GM12878 (cell line): Measurements from ENCODE around the gene FGD3. TPM values are rescaled to one million over a fixed set of nuclear protein-coding genes. Genes with fewer than 3 reads are reported as not detected.

ENCODE experiments used
- BCLAF1 ChIP-seq: fragments of 450-650 bp; IDR thresholded peaks from 2 replicates; pipeline ENCODE4 v1.6.1; 2017; ENCODE audit warnings: antibody characterized with exemption, mild to moderate bottlenecking, moderate library complexity
- EED ChIP-seq: sonication (generic); IDR thresholded peaks from 2 replicates; pipeline ENCODE4 v1.6.1; 2016; ENCODE audit warnings: antibody characterized with exemption, low read depth
- ETV6 ChIP-seq, 2 experiments: fragments of 450-650 bp in 1 of 2; IDR thresholded peaks in 1 of 2; conservative IDR thresholded peaks in 1 of 2; 2 replicates each; pipeline ENCODE4 v1.6.1; 2014; ENCODE audit warnings: antibody characterized with exemption in 1 of 2, borderline replicate concordance in 1 of 2, low read depth in 1 of 2, mild to moderate bottlenecking in 1 of 2, moderate library complexity in 1 of 2
- MEF2B ChIP-seq: fragments of 450-650 bp; IDR thresholded peaks from 2 replicates; pipeline ENCODE4 v1.6.1; 2018; ENCODE audit warnings: mild to moderate bottlenecking, moderate library complexity; ENCODE audit not compliant: partially characterized antibody, poor library complexity, severe bottlenecking
- NR2F1 ChIP-seq: fragments of 450-650 bp; conservative IDR thresholded peaks from 2 replicates; pipeline ENCODE4 v1.6.1; 2017; ENCODE audit warnings: mild to moderate bottlenecking
- PAX8 ChIP-seq: fragments of 450-650 bp; IDR thresholded peaks from 2 replicates; pipeline ENCODE4 v1.6.1; 2017; ENCODE audit warnings: mild to moderate bottlenecking, moderate library complexity
- PKNOX1 ChIP-seq: fragments of 450-650 bp; IDR thresholded peaks from 2 replicates; pipeline ENCODE4 v1.6.1; 2016; ENCODE audit warnings: mild to moderate bottlenecking
- PML ChIP-seq: IDR thresholded peaks from 2 replicates; pipeline ENCODE4 v1.6.1; 2012; ENCODE audit warnings: low read length, inconsistent platforms
- RCOR1 ChIP-seq: conservative IDR thresholded peaks from 2 replicates; pipeline ENCODE4 v1.6.1; 2012; ENCODE audit warnings: low read depth, low read length, improper control_type of control experiment
- RELA ChIP-seq: fragments of 450-650 bp; IDR thresholded peaks from 2 replicates; pipeline ENCODE4 v1.8.0; 2014; ENCODE audit warnings: borderline replicate concordance; ENCODE audit not compliant: partially characterized antibody
- SMC3 ChIP-seq: IDR thresholded peaks from 2 replicates; pipeline ENCODE4 v1.6.1; 2011; ENCODE audit warnings: low read length, improper control_type of control experiment, borderline replicate concordance
- SUPT20H ChIP-seq: IDR thresholded peaks from 2 replicates; pipeline ENCODE4 v1.6.1; 2011; ENCODE audit warnings: low read depth, mild to moderate bottlenecking, low read length, moderate library complexity, borderline replicate concordance; ENCODE audit not compliant: control insufficient read depth
- TARDBP ChIP-seq: IDR thresholded peaks from 2 replicates; pipeline ENCODE4 v1.6.1; 2016; ENCODE audit warnings: borderline replicate concordance
- WRNIP1 ChIP-seq: IDR thresholded peaks from 2 replicates; pipeline ENCODE4 v1.6.1; 2011; ENCODE audit warnings: low read depth, low read length, improper control_type of control experiment, borderline replicate concordance
- ZBTB4 ChIP-seq: fragments of 450-650 bp; formaldehyde crosslinking; IDR thresholded peaks from 2 replicates; pipeline ENCODE4 v1.4.0; 2022; ENCODE audit warnings: mild to moderate bottlenecking, moderate library complexity
- ZNF207 ChIP-seq: fragments of 450-650 bp; IDR thresholded peaks from 2 replicates; pipeline ENCODE4 v1.6.1; 2014; ENCODE audit warnings: antibody characterized with exemption, mild to moderate bottlenecking, borderline replicate concordance
- ZNF384 ChIP-seq: IDR thresholded peaks from 2 replicates; pipeline ENCODE4 v1.6.1; 2012; ENCODE audit warnings: low read depth, mild to moderate bottlenecking, low read length, improper control_type of control experiment, borderline replicate concordance
- polyA plus RNA-seq, 11 experiments: library from polyadenylated mRNA; depleted of rRNA in 4 of 11; unstranded in 6 of 11; stranded (reverse) in 5 of 11; fragments of >200 nt; fragmentation: Nextera tagmentation in 4 of 11; fragmentation: Illumina TruSeq in 1 of 11; extraction: Ambion mirVana in 4 of 11; extraction: Trizol in 1 of 11; gene quantifications; 1 replicate in 1 of 11; 2 replicates in 10 of 11; pipeline versions ENCODE4 v1.2.1 to v1.2.3, GENCODE V29; 2011 to 2016; ENCODE audit warnings: inconsistent platforms in 2 of 11, missing spikeins in 2 of 11, low read depth in 1 of 11
- total RNA-seq, 4 experiments: library from RNA; depleted of rRNA in 3 of 4; stranded (reverse); fragments of >200 nt in 3 of 4; fragmentation: Illumina TruSeq in 1 of 4; extraction: Trizol in 1 of 4; gene quantifications; 2 replicates each; pipeline versions ENCODE4 v1.2.1 to v1.2.3, GENCODE V29; 2013 to 2021
- TF ChIP-seq, protein P1 (sequence below): fragments of 450-650 bp; conservative IDR thresholded peaks from 2 replicates; pipeline ENCODE4 v1.6.1; 2017; ENCODE audit warnings: mild to moderate bottlenecking, moderate library complexity

FGD3 gene
- total and polyA plus RNA-seq, 10 of the 15 experiments (the other 5 are each of a cell fraction or from before 2014, with no cell fraction given) = 0.26 to 18.1 (median 12.4) TPM

GRCh38 chr9:93028448-93029006 is 81.2 kb downstream of the FGD3 start (continued):
- TF ChIP-seq WRNIP1 = no peak
- peak; percentile 57 for TF ChIP-seq ZNF384
- TF ChIP-seq, protein P1, sequence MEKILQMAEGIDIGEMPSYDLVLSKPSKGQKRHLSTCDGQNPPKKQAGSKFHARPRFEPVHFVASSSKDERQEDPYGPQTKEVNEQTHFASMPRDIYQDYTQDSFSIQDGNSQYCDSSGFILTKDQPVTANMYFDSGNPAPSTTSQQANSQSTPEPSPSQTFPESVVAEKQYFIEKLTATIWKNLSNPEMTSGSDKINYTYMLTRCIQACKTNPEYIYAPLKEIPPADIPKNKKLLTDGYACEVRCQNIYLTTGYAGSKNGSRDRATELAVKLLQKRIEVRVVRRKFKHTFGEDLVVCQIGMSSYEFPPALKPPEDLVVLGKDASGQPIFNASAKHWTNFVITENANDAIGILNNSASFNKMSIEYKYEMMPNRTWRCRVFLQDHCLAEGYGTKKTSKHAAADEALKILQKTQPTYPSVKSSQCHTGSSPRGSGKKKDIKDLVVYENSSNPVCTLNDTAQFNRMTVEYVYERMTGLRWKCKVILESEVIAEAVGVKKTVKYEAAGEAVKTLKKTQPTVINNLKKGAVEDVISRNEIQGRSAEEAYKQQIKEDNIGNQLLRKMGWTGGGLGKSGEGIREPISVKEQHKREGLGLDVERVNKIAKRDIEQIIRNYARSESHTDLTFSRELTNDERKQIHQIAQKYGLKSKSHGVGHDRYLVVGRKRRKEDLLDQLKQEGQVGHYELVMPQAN = no peak
- TF ChIP-seq BCLAF1 = no peak
- no peak for TF ChIP-seq ZBTB4 (CRISPR knock-in tag)
- peak; percentile 98 for TF ChIP-seq MEF2B
- TF ChIP-seq NR2F1 = 0 out of 2 replicates have a peak, but pooled peaks have one; percentile 16
- TF ChIP-seq PML = no peak
- peak; percentile 16; the same call in 1 of the 2 replicates for TF ChIP-seq SMC3
- no peak for TF ChIP-seq SUPT20H
- no peak for TF ChIP-seq TARDBP
- TF ChIP-seq RELA = no peak
- no peak for TF ChIP-seq ZNF207
- TF ChIP-seq RCOR1 = no peak
- peak in 1 of 2 experiments; percentile 65; a peak in 1 of 4 replicates for TF ChIP-seq ETV6 (conservative IDR thresholded peaks at IDR 0.05 in 1 of 2, IDR thresholded peaks at IDR 0.05 in 1 of 2; ENCODE audit: borderline replicate concordance in 1 of 2, low read depth in 1 of 2)
- no peak for TF ChIP-seq PKNOX1
- 0 out of 2 replicates have a peak, but pooled peaks have one; percentile 15 for TF ChIP-seq EED
- TF ChIP-seq PAX8 = no peak
